HepG2 (cell line): Measurements from ENCODE around the gene PLB1. TPM values are rescaled to one million over a fixed set of nuclear protein-coding genes. Genes with fewer than 3 reads are reported as not detected.
A peak's percentile ranks its signal among the peaks of the same experiment; 100 is the strongest.

Experiments used
- ATAC-seq: fragments of 200-7000 bp; cut with Tn5 transposase; 3 replicates; pipeline ENCODE4 v1.9.1; 2020; ENCODE audit warnings: mild to moderate bottlenecking, moderate library complexity
- BruUV-seq: library from RNA; stranded (reverse); fragments of 400-500 nt; replicated peaks from 2 replicates; lab custom pipeline; 2021; lab: Mats Ljungman, UMichigan
- CTCF ChIA-PET: fragments of 300-600 bp; formaldehyde crosslinking; extraction: SDS; loops from one replicate; lab custom pipeline; 2021; ENCODE audit warnings: low total read pairs, inconsistent platforms, low intra/inter-chr PET ratio; lab: Yijun Ruan, JAX
- POLR2A ChIA-PET: fragments of 350-600 bp; sonication (Branson Sonifier 250); formaldehyde crosslinking; loops from one replicate; lab custom pipeline; 2020; ENCODE audit warnings: antibody characterized with exemption, inconsistent platforms; lab: Yijun Ruan, JAX
- DNase-seq: peaks from one replicate; pipeline ENCODE4 v3.0.0-alpha.2; 2015; ENCODE audit warnings: low spot score
- FAIRE-seq: peaks from 3 replicates; lab custom pipeline; 2011; peaks lifted over from hg19 to GRCh38; lab: Jason Lieb, UNC
- H2AFZ ChIP-seq: one replicate; pipeline ENCODE4 v1.6.1; 2011; ENCODE audit warnings: low read length, inconsistent platforms
- H3K27ac ChIP-seq: fragments of 300-600 bp; 3 replicates; pipeline ENCODE4 v1.8.0; 2011; ENCODE audit warnings: mixed run types, mild to moderate bottlenecking, mixed read lengths, low read length, inconsistent platforms; ENCODE audit not compliant: insufficient read depth; ENCODE audit errors: extremely low read length
- H3K27me3 ChIP-seq, 2 experiments: fragments of 200-600 bp in 1 of 2; 2 replicates in 1 of 2; 3 replicates in 1 of 2; pipeline versions ENCODE4 v1.6.0 to v1.8.0; 2011; ENCODE audit warnings: low read length in 2 of 2, mild to moderate bottlenecking in 2 of 2, moderate library complexity in 2 of 2, inconsistent platforms in 1 of 2; ENCODE audit not compliant: insufficient read depth in 2 of 2, control insufficient read depth in 1 of 2
- H3K36me3 ChIP-seq, 2 experiments: fragments of 200-600 bp in 1 of 2; replicated peaks in 1 of 2; 2 replicates in 1 of 2; 3 replicates in 1 of 2; pipeline versions ENCODE4 v1.5.1 to v1.8.0; 2011; ENCODE audit warnings: low read length in 2 of 2, inconsistent platforms in 1 of 2; ENCODE audit not compliant: insufficient read depth in 2 of 2, control insufficient read depth in 1 of 2
- H3K4me1 ChIP-seq: 2 replicates; pipeline ENCODE4 v1.5.1; 2012; ENCODE audit warnings: low read length, inconsistent platforms; ENCODE audit not compliant: insufficient read depth
- H3K4me2 ChIP-seq: 2 replicates; pipeline ENCODE4 v1.6.0; 2011; ENCODE audit warnings: low read depth, low read length, inconsistent platforms
- H3K4me3 ChIP-seq, 3 experiments: fragments of 200-600 bp in 1 of 3; sonication (generic), shearing (Covaris generic) in 1 of 3; replicated peaks in 1 of 3; 2 replicates each; pipeline ENCODE4 v1.5.1; 2011 to 2016; ENCODE audit warnings: low read length in 3 of 3, inconsistent platforms in 2 of 3, low read depth in 2 of 3, mild to moderate bottlenecking in 2 of 3, control low read depth in 1 of 3, mixed read lengths in 1 of 3; ENCODE audit not compliant: insufficient read depth in 1 of 3
- H3K79me2 ChIP-seq: one replicate; pipeline ENCODE4 v1.6.1; 2011; ENCODE audit warnings: low read length, inconsistent platforms; ENCODE audit not compliant: insufficient read depth
- H3K9ac ChIP-seq: 2 replicates; pipeline ENCODE4 v1.6.0; 2011; ENCODE audit warnings: mild to moderate bottlenecking, low read depth, low read length, inconsistent platforms; ENCODE audit not compliant: insufficient read depth
- H3K9me3 ChIP-seq: 2 replicates; pipeline ENCODE4 v1.5.1; 2012; ENCODE audit warnings: mild to moderate bottlenecking, low read length
- H4K20me1 ChIP-seq: 2 replicates; pipeline ENCODE4 v1.6.0; 2011; ENCODE audit warnings: inconsistent platforms, mild to moderate bottlenecking, low read length, moderate library complexity; ENCODE audit not compliant: insufficient read depth
- ASH2L ChIP-seq: fragments of 300-600, 200-600 bp; sonication (generic); IDR thresholded peaks from 2 replicates; pipeline ENCODE4 v1.7.0; 2017; ENCODE audit warnings: low read depth, mild to moderate bottlenecking, moderate library complexity, mixed read lengths, low read length; ENCODE audit not compliant: insufficient read length
- BRCA1 ChIP-seq: sonication (generic); formaldehyde crosslinking; IDR thresholded peaks from 2 replicates; pipeline ENCODE4 v1.4.0; 2020; ENCODE audit warnings: missing genetic modification reagents
- FOXK2 ChIP-seq: fragments of 450-650 bp; IDR thresholded peaks from 2 replicates; pipeline ENCODE4 v1.6.1; 2016
- JUN ChIP-seq: sonication (generic); formaldehyde crosslinking; IDR thresholded peaks from 2 replicates; pipeline ENCODE4 v1.4.0; 2020; ENCODE audit warnings: mild to moderate bottlenecking, missing genetic modification reagents
- MAFF ChIP-seq: IDR thresholded peaks from 2 replicates; pipeline ENCODE4 v1.6.1; 2011; ENCODE audit warnings: low read depth, low read length, improper control_type of control experiment
- MAFK ChIP-seq, 2 experiments: IDR thresholded peaks in 1 of 2; conservative IDR thresholded peaks in 1 of 2; 2 replicates each; pipeline ENCODE4 v1.6.1; 2011; ENCODE audit warnings: improper control_type of control experiment in 2 of 2, low read length in 2 of 2
- NCOR1 ChIP-seq: fragments of 200-600 bp; sonication (generic); IDR thresholded peaks from 2 replicates; pipeline ENCODE4 v1.7.0; 2017; ENCODE audit warnings: antibody characterized with exemption, low read length, borderline replicate concordance
- ZNF224 ChIP-seq: sonication (generic); formaldehyde crosslinking; IDR thresholded peaks from 2 replicates; pipeline ENCODE4 v1.5.0; 2020; ENCODE audit warnings: mild to moderate bottlenecking, missing genetic modification reagents
- ZNF34 ChIP-seq: sonication (generic); formaldehyde crosslinking; IDR thresholded peaks from 2 replicates; pipeline ENCODE4 v1.4.0; 2020; ENCODE audit warnings: mild to moderate bottlenecking, missing genetic modification reagents, borderline replicate concordance
- ZNF468 ChIP-seq: sonication (generic); formaldehyde crosslinking; IDR thresholded peaks from 2 replicates; pipeline ENCODE4 v1.8.0; 2022; ENCODE audit warnings: mild to moderate bottlenecking, moderate library complexity, missing genetic modification reagents
- ZNF557 ChIP-seq: sonication (generic); formaldehyde crosslinking; IDR thresholded peaks from 2 replicates; pipeline ENCODE4 v1.4.0; 2020; ENCODE audit warnings: missing genetic modification reagents
- ZNF619 ChIP-seq: sonication (generic); formaldehyde crosslinking; IDR thresholded peaks from 2 replicates; pipeline ENCODE4 v1.4.0; 2020; ENCODE audit warnings: mild to moderate bottlenecking, missing genetic modification reagents
- WGBS: methylation state at CpG from one replicate; pipeline ENCODE4 v1.1.6; 2017; ENCODE audit warnings: low lambda C conversion rate; 5-methylcytosine and 5-hydroxymethylcytosine counted together
- in situ Hi-C: cut with HindIII; loops from 2 replicates; pipeline ENCODE4 v1.10.0; 2017; ENCODE audit warnings: low pct_unique_long_range_greater_than_20kb; ENCODE audit not compliant: extremely low pct_ligation_motif_present
- intact Hi-C: fragments of 100-400 bp; cut with micrococcal nuclease; formaldehyde crosslinking; loops from one replicate; pipeline ENCODE4 v1.10.0; 2022; ENCODE audit not compliant: unreplicated experiment
- polyA plus RNA-seq, 8 experiments: library from polyadenylated mRNA; depleted of rRNA in 3 of 8; stranded (reverse) in 7 of 8; unstranded in 1 of 8; fragments of >200 nt; fragmentation: Illumina TruSeq in 4 of 8; extraction: Trizol in 4 of 8; gene quantifications; 2 replicates each; pipeline versions ENCODE4 v1.2.1 to v1.2.3, GENCODE V29; 2011 to 2016; ENCODE audit warnings: low read depth in 4 of 8, missing spikeins in 1 of 8, mixed read lengths in 1 of 8; ENCODE audit not compliant: insufficient read depth in 1 of 8
- total RNA-seq, 5 experiments: library from RNA; depleted of rRNA; stranded (reverse); fragments of >200 nt; fragmentation: Illumina TruSeq; extraction: Trizol; gene quantifications; 2 replicates each; pipeline ENCODE4 v1.2.3, GENCODE V29; 2016; ENCODE audit warnings: low read depth in 1 of 5
- TF ChIP-seq, protein P1 (sequence below): sonication (generic); formaldehyde crosslinking; IDR thresholded peaks from 2 replicates; pipeline ENCODE4 v1.8.0; 2022; ENCODE audit warnings: missing genetic modification reagents, mild to moderate bottlenecking, borderline replicate concordance
- TF ChIP-seq, protein P2 (sequence below): sonication (generic); formaldehyde crosslinking; IDR thresholded peaks from 2 replicates; pipeline ENCODE4 v1.8.0; 2022; ENCODE audit warnings: mild to moderate bottlenecking, missing genetic modification reagents, moderate library complexity
- TF ChIP-seq, protein P3 (sequence below): sonication (generic); IDR thresholded peaks from 2 replicates; pipeline ENCODE4 v1.6.1; 2016; ENCODE audit warnings: low read depth, borderline replicate concordance
- TF ChIP-seq, protein P4 (sequence below): sonication (generic); formaldehyde crosslinking; conservative IDR thresholded peaks from 2 replicates; pipeline ENCODE4 v1.4.0; 2020; ENCODE audit warnings: missing genetic modification reagents

Gene PLB1
- total and polyA plus RNA-seq, 2 of the 13 experiments (the other 11 are each of a cell fraction or from before 2014, with no cell fraction given), result 0.20 to 1.8 TPM

DNA sequence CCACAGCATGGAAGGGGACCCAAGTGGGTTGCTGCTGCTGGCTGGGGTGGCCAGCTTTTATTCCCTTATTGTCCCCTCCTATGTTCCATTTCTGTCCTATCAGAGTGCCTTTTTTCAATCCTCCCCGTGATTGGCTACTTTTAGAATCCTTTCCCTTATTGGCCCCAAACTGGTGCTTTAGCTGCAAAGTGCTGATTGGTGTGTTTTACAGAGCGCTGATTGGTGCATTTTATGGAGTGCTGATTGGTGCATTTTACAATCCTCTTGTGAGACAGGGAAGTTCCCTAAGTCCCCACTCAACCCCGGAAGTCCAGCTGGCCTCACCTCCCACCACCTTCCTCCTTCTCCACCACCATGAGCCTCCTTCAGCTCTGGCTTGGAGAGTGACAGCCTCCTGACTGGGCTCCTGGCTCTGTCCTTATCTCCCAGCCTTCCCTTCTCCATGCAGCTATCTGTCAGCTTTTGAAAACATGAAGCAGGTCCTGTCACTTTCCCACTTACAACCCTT is 20.7 kb upstream of the PLB1 start:
- no peak for DNase-seq
- Histone ChIP-seq H3K27me3 (peaks cover 0 to 1% of the 10 kb centered on the region in 2 experiments; a peak in 1 of 5 replicates), H2AFZ (no peak overlapping the region), H3K9me3 (no peaks in the 10 kb centered on the region), H3K4me3 (no peak overlapping the region), H3K79me2 (no peaks in the 10 kb centered on the region), H3K9ac (no peak overlapping the region), H3K36me3 (no peaks in the 10 kb centered on the region), H4K20me1 (no peaks in the 10 kb centered on the region), H3K4me2 (no peak overlapping the region), H3K4me1 (peaks cover 11% of the 10 kb centered on the region), H3K27ac (no peak overlapping the region)
- peak; percentile 75 for TF ChIP-seq MAFF
- no peak for TF ChIP-seq FOXK2
- TF ChIP-seq ZNF34 (CRISPR knock-in tag), result no peak
- TF ChIP-seq MAFK (conservative IDR thresholded peaks at IDR 0.05 in 1 of 2, IDR thresholded peaks at IDR 0.05 in 1 of 2; ENCODE audit: low read length in 2 of 2), result peak; percentile 67 to 80
- TF ChIP-seq NCOR1, result no peak
- in situ Hi-C loops (no loop called here), intact Hi-C loops (no loop called here)
- POLR2A ChIA-PET, result no interaction called here
- 30% methylated on average over 3 of the region's 3 CpGs for WGBS
- no peak for FAIRE-seq
- CTCF ChIA-PET, result no interaction called here
- ATAC-seq, result no peak
- BruUV-seq, result no TSS peak

DNA sequence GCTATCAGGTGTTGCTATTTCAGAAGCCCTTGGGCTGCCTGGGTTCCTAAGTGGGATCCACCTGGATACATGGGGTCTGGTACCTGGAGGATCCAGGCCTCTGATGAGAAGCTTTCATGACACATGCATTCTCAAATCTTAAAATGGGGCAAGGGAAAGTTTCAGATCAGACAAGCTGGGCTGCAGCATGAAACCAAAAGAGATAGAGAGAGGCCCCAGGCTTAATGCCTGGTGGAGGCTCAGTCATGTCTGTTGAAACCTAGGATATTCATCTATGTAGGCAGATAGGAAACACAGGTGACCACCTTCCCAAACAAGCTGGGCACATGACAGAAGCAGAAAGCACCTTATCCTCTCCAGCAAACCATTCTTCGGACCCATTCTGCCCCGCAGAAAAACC is 18.8 kb upstream of the PLB1 start:
- Histone ChIP-seq H3K27me3 (no peaks in the 10 kb centered on the region; a peak in 1 of 5 replicates), H3K9ac (no peak overlapping the region), H3K36me3 (no peaks in the 10 kb centered on the region), H3K9me3 (no peaks in the 10 kb centered on the region), H2AFZ (no peak overlapping the region), H3K79me2 (no peaks in the 10 kb centered on the region), H3K4me3 (no peak overlapping the region), H3K27ac (no peak overlapping the region), H4K20me1 (no peaks in the 10 kb centered on the region), H3K4me1 (no peaks in the 10 kb centered on the region), H3K4me2 (no peak overlapping the region)
- BruUV-seq, result no TSS peak
- POLR2A ChIA-PET, result no interaction called here
- intact Hi-C loops (no loop called here), in situ Hi-C loops (no loop called here)
- 0% methylated on average over 2 of the region's 2 CpGs for WGBS
- CTCF ChIA-PET, result no interaction called here
- no peak for ATAC-seq
- no peak for DNase-seq
- FAIRE-seq, result no peak
- TF ChIP-seq ASH2L (no peak), JUN (CRISPR knock-in tag) (no peak), ZNF557 (CRISPR knock-in tag) (no peak), ZNF468 (CRISPR knock-in tag) (no peak), ZNF224 (no peak), BRCA1 (CRISPR knock-in tag) (no peak), ZNF619 (CRISPR knock-in tag) (no peak)
- TF ChIP-seq, protein P1, sequence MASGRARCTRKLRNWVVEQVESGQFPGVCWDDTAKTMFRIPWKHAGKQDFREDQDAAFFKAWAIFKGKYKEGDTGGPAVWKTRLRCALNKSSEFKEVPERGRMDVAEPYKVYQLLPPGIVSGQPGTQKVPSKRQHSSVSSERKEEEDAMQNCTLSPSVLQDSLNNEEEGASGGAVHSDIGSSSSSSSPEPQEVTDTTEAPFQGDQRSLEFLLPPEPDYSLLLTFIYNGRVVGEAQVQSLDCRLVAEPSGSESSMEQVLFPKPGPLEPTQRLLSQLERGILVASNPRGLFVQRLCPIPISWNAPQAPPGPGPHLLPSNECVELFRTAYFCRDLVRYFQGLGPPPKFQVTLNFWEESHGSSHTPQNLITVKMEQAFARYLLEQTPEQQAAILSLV (CRISPR knock-in tag), result no peak
- TF ChIP-seq, protein P2, sequence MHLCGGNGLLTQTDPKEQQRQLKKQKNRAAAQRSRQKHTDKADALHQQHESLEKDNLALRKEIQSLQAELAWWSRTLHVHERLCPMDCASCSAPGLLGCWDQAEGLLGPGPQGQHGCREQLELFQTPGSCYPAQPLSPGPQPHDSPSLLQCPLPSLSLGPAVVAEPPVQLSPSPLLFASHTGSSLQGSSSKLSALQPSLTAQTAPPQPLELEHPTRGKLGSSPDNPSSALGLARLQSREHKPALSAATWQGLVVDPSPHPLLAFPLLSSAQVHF (CRISPR knock-in tag), result no peak
- TF ChIP-seq, protein P3, sequence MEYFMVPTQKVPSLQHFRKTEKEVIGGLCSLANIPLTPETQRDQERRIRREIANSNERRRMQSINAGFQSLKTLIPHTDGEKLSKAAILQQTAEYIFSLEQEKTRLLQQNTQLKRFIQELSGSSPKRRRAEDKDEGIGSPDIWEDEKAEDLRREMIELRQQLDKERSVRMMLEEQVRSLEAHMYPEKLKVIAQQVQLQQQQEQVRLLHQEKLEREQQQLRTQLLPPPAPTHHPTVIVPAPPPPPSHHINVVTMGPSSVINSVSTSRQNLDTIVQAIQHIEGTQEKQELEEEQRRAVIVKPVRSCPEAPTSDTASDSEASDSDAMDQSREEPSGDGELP, result no peak
- TF ChIP-seq, protein P4, sequence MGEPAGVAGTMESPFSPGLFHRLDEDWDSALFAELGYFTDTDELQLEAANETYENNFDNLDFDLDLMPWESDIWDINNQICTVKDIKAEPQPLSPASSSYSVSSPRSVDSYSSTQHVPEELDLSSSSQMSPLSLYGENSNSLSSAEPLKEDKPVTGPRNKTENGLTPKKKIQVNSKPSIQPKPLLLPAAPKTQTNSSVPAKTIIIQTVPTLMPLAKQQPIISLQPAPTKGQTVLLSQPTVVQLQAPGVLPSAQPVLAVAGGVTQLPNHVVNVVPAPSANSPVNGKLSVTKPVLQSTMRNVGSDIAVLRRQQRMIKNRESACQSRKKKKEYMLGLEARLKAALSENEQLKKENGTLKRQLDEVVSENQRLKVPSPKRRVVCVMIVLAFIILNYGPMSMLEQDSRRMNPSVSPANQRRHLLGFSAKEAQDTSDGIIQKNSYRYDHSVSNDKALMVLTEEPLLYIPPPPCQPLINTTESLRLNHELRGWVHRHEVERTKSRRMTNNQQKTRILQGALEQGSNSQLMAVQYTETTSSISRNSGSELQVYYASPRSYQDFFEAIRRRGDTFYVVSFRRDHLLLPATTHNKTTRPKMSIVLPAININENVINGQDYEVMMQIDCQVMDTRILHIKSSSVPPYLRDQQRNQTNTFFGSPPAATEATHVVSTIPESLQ (CRISPR knock-in tag), result no peak
